Neural progenitor cell (in vitro differentiated cells): ENCODE measurements around the gene HMBS. TPM values are rescaled to one million over a fixed set of nuclear protein-coding genes. Genes with fewer than 3 reads are reported as not detected.

ENCODE experiments used
- DNase-seq: peaks from one replicate; pipeline ENCODE4 v3.0.0-alpha.2; 2016; ENCODE audit warnings: low spot score
- H2AFZ ChIP-seq: fragments of 200-600 bp; sonication (generic); replicated peaks from 2 replicates; pipeline ENCODE4 v1.6.1; 2016; ENCODE audit warnings: antibody characterized with exemption
- H3F3A ChIP-seq: fragments of 200-600 bp; sonication (generic); 2 replicates; pipeline ENCODE4 v1.6.1; 2016; ENCODE audit warnings: antibody characterized with exemption, low read depth
- H3K27ac ChIP-seq: fragments of 200-600 bp; sonication (generic); 2 replicates; pipeline ENCODE4 v1.5.1; 2016; ENCODE audit warnings: mild to moderate bottlenecking
- H3K27me3 ChIP-seq: fragments of 200-600 bp; sonication (generic); 2 replicates; pipeline ENCODE4 v1.6.1; 2016; ENCODE audit warnings: mild to moderate bottlenecking, moderate library complexity
- H3K36me3 ChIP-seq: fragments of 200-600 bp; sonication (generic); 2 replicates; pipeline ENCODE4 v1.5.1; 2016
- H3K4me1 ChIP-seq: fragments of 200-600 bp; sonication (generic); 2 replicates; pipeline ENCODE4 v1.6.1; 2016; ENCODE audit warnings: mixed run types
- H3K4me2 ChIP-seq: fragments of 200-600 bp; sonication (generic); 2 replicates; pipeline ENCODE4 v1.6.1; 2016
- H3K4me3 ChIP-seq: fragments of 200-600 bp; sonication (generic); 2 replicates; pipeline ENCODE4 v1.5.1; 2016
- H3K79me2 ChIP-seq: fragments of 200-600 bp; sonication (generic); 2 replicates; pipeline ENCODE4 v1.6.1; 2016; ENCODE audit warnings: low read depth
- H3K9ac ChIP-seq: fragments of 200-600 bp; sonication (generic); 2 replicates; pipeline ENCODE4 v1.6.1; 2016
- H3K9me3 ChIP-seq: fragments of 200-600 bp; sonication (generic); 2 replicates; pipeline ENCODE4 v1.5.1; 2016; ENCODE audit warnings: low read depth
- H4K20me1 ChIP-seq: fragments of 200-600 bp; sonication (generic); 2 replicates; pipeline ENCODE4 v1.6.1; 2016; ENCODE audit warnings: low read depth
- H3K27ac Mint-ChIP-seq: 3 replicates; pipeline ENCODE4 v1.8.0; 2021; ENCODE audit warnings: mixed read lengths
- H3K27me3 Mint-ChIP-seq: 2 replicates; pipeline ENCODE4 v1.8.0; 2022; ENCODE audit warnings: low read depth, mild to moderate bottlenecking, inconsistent platforms, moderate library complexity, mixed read lengths; ENCODE audit not compliant: insufficient read depth
- H3K36me3 Mint-ChIP-seq: 3 replicates; pipeline ENCODE4 v1.8.0; 2021; ENCODE audit warnings: mixed read lengths
- H3K4me1 Mint-ChIP-seq: 3 replicates; pipeline ENCODE4 v1.8.0; 2021; ENCODE audit warnings: mixed read lengths
- H3K4me3 Mint-ChIP-seq: 3 replicates; pipeline ENCODE4 v1.8.0; 2021; ENCODE audit warnings: mild to moderate bottlenecking, moderate library complexity, mixed read lengths
- H3K9me3 Mint-ChIP-seq: 3 replicates; pipeline ENCODE4 v1.8.0; 2020; ENCODE audit warnings: mixed read lengths
- EZH2 ChIP-seq: fragments of 200-600 bp; sonication (generic); IDR thresholded peaks from 2 replicates; pipeline ENCODE4 v1.6.1; 2017; ENCODE audit warnings: antibody characterized with exemption, mild to moderate bottlenecking, moderate library complexity
- EZH2phosphoT487 ChIP-seq: fragments of 200-600 bp; sonication (generic); IDR thresholded peaks from 2 replicates; pipeline ENCODE4 v1.6.1; 2017; ENCODE audit warnings: antibody characterized with exemption
- total RNA-seq: library from RNA; depleted of rRNA; stranded (reverse); fragments of >200 nt; gene quantifications from 2 replicates; pipeline ENCODE4 v1.2.3, GENCODE V29; 2015; ENCODE audit warnings: low replicate concordance
- TF ChIP-seq, protein P1 (sequence below): fragments of 200-600 bp; sonication (generic); IDR thresholded peaks from 2 replicates; pipeline ENCODE4 v1.5.1; 2017; ENCODE audit warnings: antibody characterized with exemption, mild to moderate bottlenecking

The HMBS gene
- total RNA-seq, 1 donor from 2014 or later = 31.1 TPM

DNA sequence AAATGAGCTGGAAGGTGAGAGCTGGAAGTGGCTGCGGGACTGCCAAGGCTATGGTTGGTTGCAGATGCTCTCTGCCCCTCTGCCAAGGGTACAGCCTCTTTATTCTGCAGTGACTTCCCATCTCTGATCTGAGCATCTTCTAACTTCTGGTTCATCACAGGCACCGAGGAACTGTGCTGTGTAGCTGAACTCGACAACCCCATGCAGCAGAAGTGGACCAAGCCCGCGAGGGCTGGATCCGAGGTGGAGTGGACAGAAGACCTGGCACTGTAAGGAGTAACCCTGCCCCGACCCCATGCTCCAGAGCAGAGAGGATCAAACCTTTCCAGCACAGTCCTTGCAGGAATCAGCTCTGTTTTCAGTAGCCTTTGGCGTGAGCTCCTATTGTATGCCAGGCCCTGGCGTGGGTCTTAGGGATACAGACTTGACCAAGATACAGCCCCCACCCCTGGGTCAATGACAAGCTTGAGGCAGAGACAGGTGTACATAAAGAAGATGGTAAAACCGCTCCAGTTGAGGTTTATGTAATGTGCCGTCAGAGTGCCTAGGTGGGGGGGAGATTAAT, 26.8 kb downstream of the HMBS start:
- no peaks in the 10 kb centered on the region for H3K9me3 Mint-ChIP-seq
- Histone ChIP-seq H3K4me2 (no peak overlapping the region), H4K20me1 (peaks cover 4% of the 10 kb centered on the region), H3K4me3 (no peak overlapping the region), H3K9me3 (no peaks in the 10 kb centered on the region), H3K36me3 (no peaks in the 10 kb centered on the region), H2AFZ (no peak overlapping the region), H3K27me3 (peaks cover 15% of the 10 kb centered on the region), H3K79me2 (peaks cover 4% of the 10 kb centered on the region), H3F3A (peaks cover 20% of the 10 kb centered on the region), H3K27ac (no peak overlapping the region), H3K4me1 (peaks cover 9% of the 10 kb centered on the region), H3K9ac (no peak overlapping the region)
- peaks cover 8% of the 10 kb centered on the region for H3K36me3 Mint-ChIP-seq
- no peak overlapping the region for H3K27ac Mint-ChIP-seq
- H3K4me1 Mint-ChIP-seq = peaks cover 17% of the 10 kb centered on the region
- DNase-seq = no peak
- no peak overlapping the region for H3K4me3 Mint-ChIP-seq
- no peaks in the 10 kb centered on the region for H3K27me3 Mint-ChIP-seq
- TF ChIP-seq EZH2 = no peak
- TF ChIP-seq EZH2phosphoT487 = no peak
- TF ChIP-seq, protein P1, sequence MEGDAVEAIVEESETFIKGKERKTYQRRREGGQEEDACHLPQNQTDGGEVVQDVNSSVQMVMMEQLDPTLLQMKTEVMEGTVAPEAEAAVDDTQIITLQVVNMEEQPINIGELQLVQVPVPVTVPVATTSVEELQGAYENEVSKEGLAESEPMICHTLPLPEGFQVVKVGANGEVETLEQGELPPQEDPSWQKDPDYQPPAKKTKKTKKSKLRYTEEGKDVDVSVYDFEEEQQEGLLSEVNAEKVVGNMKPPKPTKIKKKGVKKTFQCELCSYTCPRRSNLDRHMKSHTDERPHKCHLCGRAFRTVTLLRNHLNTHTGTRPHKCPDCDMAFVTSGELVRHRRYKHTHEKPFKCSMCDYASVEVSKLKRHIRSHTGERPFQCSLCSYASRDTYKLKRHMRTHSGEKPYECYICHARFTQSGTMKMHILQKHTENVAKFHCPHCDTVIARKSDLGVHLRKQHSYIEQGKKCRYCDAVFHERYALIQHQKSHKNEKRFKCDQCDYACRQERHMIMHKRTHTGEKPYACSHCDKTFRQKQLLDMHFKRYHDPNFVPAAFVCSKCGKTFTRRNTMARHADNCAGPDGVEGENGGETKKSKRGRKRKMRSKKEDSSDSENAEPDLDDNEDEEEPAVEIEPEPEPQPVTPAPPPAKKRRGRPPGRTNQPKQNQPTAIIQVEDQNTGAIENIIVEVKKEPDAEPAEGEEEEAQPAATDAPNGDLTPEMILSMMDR = no peak

DNA sequence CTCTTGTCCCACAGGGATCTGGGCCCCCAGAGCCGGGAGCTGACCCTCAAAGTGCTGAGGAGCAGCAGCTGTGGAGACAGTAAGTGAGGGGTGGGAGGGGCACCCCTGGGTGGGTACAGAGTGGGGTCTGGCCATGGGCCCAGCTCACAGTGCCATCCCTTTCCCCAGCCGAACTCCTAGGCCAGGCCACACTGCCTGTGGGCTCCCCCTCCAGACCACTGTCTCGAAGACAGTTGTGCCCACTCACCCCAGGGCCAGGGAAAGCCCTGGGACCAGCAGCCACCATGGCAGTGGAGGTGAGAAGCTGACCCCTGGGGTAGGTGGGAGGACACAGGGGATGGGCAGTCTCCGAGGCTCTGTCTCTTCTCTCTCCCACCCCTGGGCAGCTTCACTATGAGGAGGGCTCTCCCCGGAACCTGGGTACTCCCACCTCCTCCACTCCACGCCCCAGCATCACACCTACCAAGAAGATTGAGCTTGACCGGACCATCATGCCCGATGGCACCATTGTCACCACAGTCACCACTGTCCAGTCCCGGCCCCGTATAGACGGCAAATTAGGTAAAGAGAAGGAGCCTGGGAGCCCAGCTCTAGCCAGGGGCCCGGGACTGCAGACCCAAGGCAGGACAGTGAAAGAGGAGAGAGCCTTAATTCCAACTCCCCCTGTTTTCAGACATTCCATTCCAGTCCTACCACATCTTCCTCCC, 27.8 kb downstream of the HMBS start:
- Histone ChIP-seq H2AFZ (no peak overlapping the region), H3K4me1 (peaks cover 9% of the 10 kb centered on the region), H3K79me2 (peaks cover 4% of the 10 kb centered on the region), H3F3A (peaks cover 15% of the 10 kb centered on the region), H3K27me3 (peaks cover 14% of the 10 kb centered on the region), H3K9me3 (no peaks in the 10 kb centered on the region), H3K4me3 (no peak overlapping the region), H3K27ac (no peak overlapping the region), H3K9ac (no peak overlapping the region), H3K4me2 (no peak overlapping the region), H3K36me3 (no peaks in the 10 kb centered on the region), H4K20me1 (peaks cover 4% of the 10 kb centered on the region)
- peaks cover 12% of the 10 kb centered on the region for H3K4me1 Mint-ChIP-seq
- H3K27ac Mint-ChIP-seq = no peak overlapping the region
- no peak for DNase-seq
- H3K4me3 Mint-ChIP-seq = no peak overlapping the region
- no peaks in the 10 kb centered on the region for H3K9me3 Mint-ChIP-seq
- no peak for TF ChIP-seq EZH2phosphoT487
- TF ChIP-seq EZH2 = no peak
- TF ChIP-seq, protein P1 = no peak
- no peaks in the 10 kb centered on the region for H3K27me3 Mint-ChIP-seq
- peaks cover 8% of the 10 kb centered on the region for H3K36me3 Mint-ChIP-seq

DNA sequence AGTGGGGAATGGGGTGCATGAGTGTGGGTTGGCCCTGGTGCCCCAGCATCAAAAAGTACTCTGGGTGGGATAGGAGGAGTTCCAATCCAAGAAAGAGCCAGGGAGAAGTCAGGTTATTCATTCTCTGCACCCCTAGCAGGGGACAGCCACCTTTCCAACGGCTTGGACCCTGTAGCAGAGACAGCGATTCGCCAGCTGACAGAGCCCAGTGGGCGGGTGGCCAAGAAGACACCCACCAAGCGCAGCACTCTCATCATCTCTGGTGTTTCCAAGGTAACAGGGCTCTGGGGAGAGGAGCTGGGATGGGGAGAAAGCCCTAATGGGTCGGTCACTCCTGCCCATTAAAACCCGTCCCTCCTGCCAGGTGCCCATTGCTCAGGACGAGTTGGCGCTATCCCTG, 29.0 kb downstream of the HMBS start:
- Histone ChIP-seq H3F3A (peaks cover 8% of the 10 kb centered on the region), H3K27me3 (peaks cover 1% of the 10 kb centered on the region), H3K9ac (no peak overlapping the region), H3K4me2 (no peak overlapping the region), H3K36me3 (no peaks in the 10 kb centered on the region), H2AFZ (no peak overlapping the region), H3K27ac (no peak overlapping the region), H3K9me3 (no peaks in the 10 kb centered on the region), H3K4me3 (no peak overlapping the region), H3K4me1 (no peaks in the 10 kb centered on the region), H3K79me2 (no peaks in the 10 kb centered on the region), H4K20me1 (no peaks in the 10 kb centered on the region)
- H3K9me3 Mint-ChIP-seq = no peaks in the 10 kb centered on the region
- DNase-seq = no peak
- TF ChIP-seq EZH2phosphoT487 (no peak), EZH2 (no peak)
- TF ChIP-seq, protein P1 = no peak
- no peak overlapping the region for H3K4me3 Mint-ChIP-seq
- H3K27ac Mint-ChIP-seq = no peak overlapping the region
- H3K27me3 Mint-ChIP-seq = no peaks in the 10 kb centered on the region
- H3K36me3 Mint-ChIP-seq = peaks cover 8% of the 10 kb centered on the region
- peaks cover 3% of the 10 kb centered on the region for H3K4me1 Mint-ChIP-seq
